HAP-1 (cell line): ENCODE results near the gene KLF1.
A peak's percentile ranks its signal among the peaks of the same experiment; 100 is the strongest.
"Not testable (repeated sequence)": the region's sequence is repeated elsewhere in the genome, so short reads cannot be mapped to it uniquely, and the experiment has no call there.

Source experiments
- DNase-seq, 2 experiments: peaks; one replicate each; pipeline ENCODE4 v3.0.0-alpha.2; 2016 to 2020; ENCODE audit warnings: low spot score in 2 of 2
- H3K27me3 ChIP-seq: fragments of 250-450 bp; sonication (Bioruptor Pico); 2 replicates; pipeline ENCODE4 v1.5.1; 2020; ENCODE audit warnings: low read depth, mild to moderate bottlenecking, moderate library complexity
- H3K36me3 ChIP-seq: fragments of 250-450 bp; sonication (Bioruptor Pico); replicated peaks from 2 replicates; pipeline ENCODE4 v1.5.1; 2020; ENCODE audit warnings: mild to moderate bottlenecking
- H3K4me1 ChIP-seq: fragments of 250-450 bp; sonication (Bioruptor Pico); 2 replicates; pipeline ENCODE4 v1.5.1; 2020; ENCODE audit warnings: mild to moderate bottlenecking
- H3K4me3 ChIP-seq: fragments of 250-450 bp; sonication (Bioruptor Pico); 2 replicates; pipeline ENCODE4 v1.5.1; 2020; ENCODE audit warnings: mild to moderate bottlenecking, moderate library complexity
- H3K9me3 ChIP-seq: fragments of 250-450 bp; sonication (Bioruptor Pico); 2 replicates; pipeline ENCODE4 v1.5.1; 2020; ENCODE audit warnings: mild to moderate bottlenecking, moderate library complexity
- in situ Hi-C: fragments of 300-500 bp; cut with MboI; formaldehyde crosslinking; loops from 3 replicates; pipeline ENCODE4 v1.14.3; 2020; ENCODE audit warnings: low sequenced_read_pairs, inconsistent platforms, mixed read lengths

KLF1 gene

GRCh38 chr19:12867120-12868099 lies 19.6 kb downstream of the KLF1 start:
- no peak overlapping the region for H3K4me3 ChIP-seq

GRCh38 chr19:12866416-12867119 lies 20.4 kb downstream of the KLF1 start:
- H3K27me3 ChIP-seq: no peaks in the 10 kb centered on the region
- in situ Hi-C loops: no loop called here
- DNase-seq: no peak
- H3K4me1 ChIP-seq: no peaks in the 10 kb centered on the region
- H3K9me3 ChIP-seq: no peaks in the 10 kb centered on the region
- H3K36me3 ChIP-seq: peaks cover 6% of the 10 kb centered on the region; the same call in 1 of the 2 replicates
- H3K4me3 ChIP-seq: no peak overlapping the region

More at GRCh38 chr19:12867120-12868099, 19.6 kb downstream of the KLF1 start:
- Histone ChIP-seq H3K4me1 (no peaks in the 10 kb centered on the region), H3K9me3 (no peaks in the 10 kb centered on the region), H3K36me3 (peaks cover 6% of the 10 kb centered on the region; the same call in 1 of the 2 replicates), H3K27me3 (no peaks in the 10 kb centered on the region)
- in situ Hi-C loops: no loop called here
- peak in 1 of 2 experiments; percentile 40 for DNase-seq

GRCh38 chr19:12865746-12866415 lies 21.1 kb downstream of the KLF1 start:
- no peak for DNase-seq
- H3K27me3 ChIP-seq: no peaks in the 10 kb centered on the region
- H3K4me1 ChIP-seq: no peaks in the 10 kb centered on the region
- H3K36me3 ChIP-seq: peaks cover 6% of the 10 kb centered on the region; the same call in 1 of the 2 replicates
- H3K9me3 ChIP-seq: no peaks in the 10 kb centered on the region
- in situ Hi-C loops: no loop called here
- no peak overlapping the region for H3K4me3 ChIP-seq

- H3K36me3 ChIP-seq: peaks cover 10% of the 10 kb centered on the region; the same call in 1 of the 2 replicates
- in situ Hi-C loops: no loop called here
- DNase-seq: no peak
- no peaks in the 10 kb centered on the region for H3K27me3 ChIP-seq
- H3K4me3 ChIP-seq: no peak overlapping the region
- H3K9me3 ChIP-seq: no peaks in the 10 kb centered on the region
- no peaks in the 10 kb centered on the region for H3K4me1 ChIP-seq
Measured at GRCh38 chr19:12864721-12865715, 22.0 kb downstream of the KLF1 start.

- no peak overlapping the region for H3K4me3 ChIP-seq
- no peaks in the 10 kb centered on the region for H3K27me3 ChIP-seq
- H3K9me3 ChIP-seq: no peaks in the 10 kb centered on the region
- peaks cover 12% of the 10 kb centered on the region; the same call in 1 of the 2 replicates for H3K36me3 ChIP-seq
- no peak for DNase-seq
- in situ Hi-C loops: no loop called here
- no peaks in the 10 kb centered on the region for H3K4me1 ChIP-seq
Measured at GRCh38 chr19:12864143-12864542, 22.9 kb downstream of the KLF1 start.

GRCh38 chr19:12859546-12859945 lies 27.5 kb downstream of the KLF1 start:
- H3K36me3 ChIP-seq: peaks cover 19% of the 10 kb centered on the region
- no peaks in the 10 kb centered on the region for H3K4me1 ChIP-seq
- no peak overlapping the region for H3K4me3 ChIP-seq
- no peaks in the 10 kb centered on the region for H3K9me3 ChIP-seq
- no peaks in the 10 kb centered on the region for H3K27me3 ChIP-seq
- DNase-seq: no peak
- in situ Hi-C loops: no loop called here

GRCh38 chr19:12858041-12858928 lies 28.7 kb downstream of the KLF1 start:
- Histone ChIP-seq H3K4me1 (no peaks in the 10 kb centered on the region), H3K9me3 (no peaks in the 10 kb centered on the region), H3K27me3 (no peaks in the 10 kb centered on the region), H3K36me3 (peaks cover 23% of the 10 kb centered on the region), H3K4me3 (no peak overlapping the region)
- DNase-seq: no peak
- in situ Hi-C loops: no loop called here

GRCh38 chr19:12856653-12857052 lies 30.3 kb downstream of the KLF1 start:
- Histone ChIP-seq H3K4me1 (no peaks in the 10 kb centered on the region), H3K36me3 (peaks cover 24% of the 10 kb centered on the region), H3K9me3 (no peaks in the 10 kb centered on the region), H3K27me3 (no peaks in the 10 kb centered on the region), H3K4me3 (no peak overlapping the region)
- in situ Hi-C loops: no loop called here
- no peak for DNase-seq

- Histone ChIP-seq H3K27me3 (no peaks in the 10 kb centered on the region), H3K9me3 (no peaks in the 10 kb centered on the region), H3K36me3 (peaks cover 29% of the 10 kb centered on the region), H3K4me3 (no peak overlapping the region), H3K4me1 (peaks cover 3% of the 10 kb centered on the region; the same call in 1 of the 2 replicates)
- in situ Hi-C loops: no loop called here
- DNase-seq: peak; percentile 66 to 92
Measured at GRCh38 chr19:12847159-12848139, 39.6 kb downstream of the KLF1 start.

- H3K27me3 ChIP-seq, H3K4me3 ChIP-seq, H3K4me1 ChIP-seq, DNase-seq, H3K9me3 ChIP-seq, in situ Hi-C loops: not testable (repeated sequence)
- peaks cover 28% of the 10 kb centered on the region for H3K36me3 ChIP-seq
Measured at GRCh38 chr19:12846613-12847012, 40.4 kb downstream of the KLF1 start.

GRCh38 chr19:12843999-12844732 lies 42.8 kb downstream of the KLF1 start:
- no peaks in the 10 kb centered on the region for H3K9me3 ChIP-seq
- DNase-seq: no peak
- no peak overlapping the region for H3K4me3 ChIP-seq
- peaks cover 34% of the 10 kb centered on the region for H3K36me3 ChIP-seq
- in situ Hi-C loops: no loop called here
- peaks cover 9% of the 10 kb centered on the region for H3K4me1 ChIP-seq
- no peaks in the 10 kb centered on the region for H3K27me3 ChIP-seq
